DOHH2 (cell line): ENCODE measurements around the gene SCAPER.

Source experiments
- CTCF ChIP-seq: fragments of 200-600 bp; sonication (generic); IDR thresholded peaks from one replicate; pipeline ENCODE4 v1.5.1; 2014; ENCODE audit warnings: antibody characterized with exemption, mild to moderate bottlenecking, low read depth, low read length; ENCODE audit not compliant: poor library complexity, severe bottlenecking
- EZH2phosphoT487 ChIP-seq: fragments of 200-600 bp; sonication (generic); IDR thresholded peaks from 2 replicates; pipeline ENCODE4 v1.6.1; 2017; ENCODE audit warnings: borderline replicate concordance, mild to moderate bottlenecking, antibody characterized with exemption, low read length, moderate library complexity, mixed read lengths

- TF ChIP-seq CTCF (no peak), EZH2phosphoT487 (no peak)
Observed at GRCh38 chr15:76439542-76439941, 465.6 kb downstream of the SCAPER start.
